HG02798 (cell line): ENCODE measurements around the gene MYOG.

Experiments used
- ATAC-seq: cut with Tn5 transposase; IDR thresholded peaks from one replicate; pipeline ENCODE4 v1.9.1; 2021; ENCODE audit warnings: mild to moderate bottlenecking; ENCODE audit not compliant: unreplicated experiment, poor library complexity

The MYOG gene

DNA sequence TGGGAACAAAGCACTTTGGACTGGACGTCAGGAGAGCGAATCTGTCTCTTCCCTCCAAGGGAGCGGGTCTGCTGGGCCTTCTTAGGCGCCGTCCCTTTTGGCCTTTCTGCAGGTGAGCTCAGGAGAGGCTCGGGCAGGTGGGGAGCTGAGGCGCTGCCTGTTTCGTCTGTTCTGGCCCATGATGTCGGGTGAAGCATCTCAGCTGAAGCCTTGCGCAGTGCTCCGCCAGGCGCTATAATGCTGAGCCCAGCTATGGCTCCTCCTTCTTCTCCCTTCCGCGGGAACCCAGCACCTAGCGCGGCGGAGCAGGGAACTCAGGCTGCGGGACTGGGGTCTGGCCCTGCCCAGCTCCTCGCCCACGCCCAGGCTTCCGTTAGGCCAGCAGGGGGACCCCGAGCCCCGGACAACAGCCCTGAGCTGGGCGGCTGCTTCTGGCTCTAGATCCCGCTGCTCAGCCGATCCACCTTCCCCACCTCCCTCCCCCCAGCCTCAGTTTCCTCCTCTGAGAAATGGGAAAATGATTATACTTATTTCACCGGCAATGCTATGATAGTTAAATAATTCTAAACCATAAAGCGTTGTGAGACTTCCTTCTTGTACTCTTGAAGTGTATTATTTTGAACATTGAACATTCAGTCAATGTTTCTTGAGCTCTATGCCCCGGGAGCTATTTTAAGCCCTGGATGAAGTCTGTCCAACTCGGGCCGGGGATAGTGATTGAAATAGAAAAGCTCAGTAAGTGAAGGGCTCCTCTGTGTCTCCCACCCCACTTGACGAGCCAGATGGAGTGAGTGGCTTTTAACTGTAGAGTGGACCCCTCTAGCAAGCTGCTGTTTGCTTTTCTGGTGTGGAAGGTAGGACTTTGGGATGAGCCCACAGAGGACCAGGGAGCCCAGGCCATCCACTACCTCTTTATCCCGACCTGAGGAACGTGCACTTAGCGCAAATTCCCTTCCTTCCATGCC, 32.1 kb upstream of the MYOG start:
- no peak for ATAC-seq

DNA sequence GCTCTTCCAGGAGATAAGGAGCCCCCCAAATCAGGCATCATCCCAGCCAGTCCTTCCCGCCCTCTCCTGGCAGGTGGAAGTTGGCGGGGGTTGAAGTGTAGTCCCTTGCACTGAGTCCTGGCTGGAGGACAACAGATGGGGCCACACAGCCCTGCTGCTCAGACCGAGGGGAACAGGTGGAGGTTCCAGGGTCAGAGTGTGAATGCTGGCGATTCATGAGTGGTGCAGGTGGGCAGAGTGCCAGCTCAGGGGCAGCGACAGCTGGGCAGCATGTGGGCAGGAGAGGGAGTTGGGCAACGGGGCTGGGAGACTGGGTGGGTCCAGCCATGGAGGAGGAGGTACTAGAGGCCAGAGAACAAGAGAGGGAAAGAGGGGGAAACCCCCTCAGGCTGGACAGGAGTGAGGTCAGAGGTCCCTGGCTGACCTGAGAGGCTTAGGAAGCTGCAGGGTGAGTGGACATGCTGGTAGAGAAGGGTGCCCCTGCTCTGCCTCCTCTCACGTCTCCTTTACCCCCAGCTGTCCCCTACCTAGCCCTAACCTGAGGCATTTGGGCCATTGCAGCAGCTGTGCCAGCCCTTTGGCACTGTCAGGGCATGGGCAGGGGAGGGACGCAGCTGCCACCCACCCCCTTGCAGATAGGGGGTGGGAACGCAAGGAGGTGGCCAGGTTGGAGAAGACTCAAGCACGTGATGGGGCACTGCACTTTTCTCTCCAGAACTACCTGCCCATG, 30.4 kb upstream of the MYOG start:
- no peak for ATAC-seq

DNA sequence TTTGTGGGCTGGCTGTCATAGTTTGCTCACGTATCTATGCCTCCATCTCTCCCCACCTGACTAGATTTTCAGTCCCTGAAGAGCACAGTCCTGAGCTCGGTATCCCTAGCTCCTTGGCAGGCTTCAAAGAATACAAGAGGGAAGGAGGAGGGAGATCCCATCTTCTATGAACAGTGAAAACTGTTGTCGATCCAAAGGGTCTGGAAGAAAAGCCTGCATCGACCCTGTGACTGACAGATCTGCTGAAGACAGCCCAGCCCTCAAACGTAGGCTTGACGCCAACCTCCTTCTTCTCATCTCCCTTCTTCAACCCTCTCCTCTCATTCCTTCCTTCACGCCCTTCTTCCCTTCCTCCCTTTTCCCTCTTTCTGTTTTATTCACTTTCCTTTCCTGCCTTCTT, 28.4 kb upstream of the MYOG start:
- no peak for ATAC-seq

DNA sequence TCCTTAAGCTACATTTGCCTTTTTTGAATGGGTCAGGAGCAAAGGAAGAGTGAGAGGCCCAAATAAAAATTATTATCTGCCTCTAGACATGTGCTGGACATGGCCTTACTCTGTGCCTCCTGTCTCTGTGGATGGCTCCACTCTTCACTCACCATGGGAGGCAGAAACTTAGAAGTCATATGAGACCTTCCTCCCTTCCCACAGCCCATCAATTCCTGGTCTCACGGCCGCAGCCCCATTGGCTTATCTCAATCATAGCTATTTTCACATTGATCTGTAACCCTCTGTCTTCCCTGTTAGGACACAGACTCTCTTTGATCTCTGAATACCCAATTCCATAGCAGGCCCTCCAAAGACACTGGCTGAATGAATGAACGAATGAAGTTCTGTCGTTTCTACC, 27.5 kb upstream of the MYOG start:
- ATAC-seq: no peak

DNA sequence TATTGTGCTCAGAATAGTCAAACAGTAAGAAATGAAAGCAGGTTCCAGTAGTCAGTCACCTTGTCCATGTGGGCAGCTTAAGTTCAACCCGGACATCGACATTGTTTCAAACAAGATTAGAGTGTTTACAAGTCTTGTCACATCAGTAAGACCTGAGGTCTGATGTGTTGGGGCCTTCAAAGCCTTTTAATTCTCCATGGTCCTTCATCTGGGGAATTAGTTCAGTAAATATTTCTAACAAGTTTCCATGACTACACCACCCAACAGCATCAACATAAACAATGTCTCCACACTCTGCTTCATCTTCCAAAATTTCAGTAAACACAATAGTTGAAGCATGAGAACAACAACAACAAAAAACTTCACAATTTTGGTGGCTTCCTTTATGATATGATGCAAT, 26.7 kb upstream of the MYOG start:
- no peak for ATAC-seq

DNA sequence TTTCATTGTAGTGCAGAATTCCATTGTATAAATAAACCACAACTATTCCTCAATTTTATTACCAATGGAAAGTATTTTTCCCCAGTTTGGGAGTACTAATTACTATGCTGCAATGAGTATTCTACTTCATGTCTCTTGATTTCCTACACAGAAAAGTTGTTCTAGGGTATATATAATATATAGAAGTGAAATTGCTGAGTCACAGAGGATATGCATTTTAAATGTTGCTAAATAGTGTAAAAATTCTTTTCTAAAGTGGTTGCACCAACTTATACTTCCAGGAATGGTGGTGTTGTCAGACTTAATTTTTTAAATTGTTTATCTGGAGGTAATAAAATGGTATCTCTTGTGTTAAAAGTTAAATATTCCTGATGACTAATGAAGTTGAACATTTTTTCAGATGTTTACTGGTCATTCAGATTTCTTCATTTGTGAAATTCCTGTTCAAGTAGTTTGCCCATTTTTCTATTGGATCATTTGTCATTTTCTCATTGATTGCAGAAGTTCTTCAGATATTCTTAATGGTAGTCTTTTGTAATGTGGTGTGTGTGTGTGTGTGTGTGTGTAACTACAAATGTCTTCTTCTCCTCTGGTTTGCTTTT, 19.1 kb upstream of the MYOG start:
- ATAC-seq: no peak

DNA sequence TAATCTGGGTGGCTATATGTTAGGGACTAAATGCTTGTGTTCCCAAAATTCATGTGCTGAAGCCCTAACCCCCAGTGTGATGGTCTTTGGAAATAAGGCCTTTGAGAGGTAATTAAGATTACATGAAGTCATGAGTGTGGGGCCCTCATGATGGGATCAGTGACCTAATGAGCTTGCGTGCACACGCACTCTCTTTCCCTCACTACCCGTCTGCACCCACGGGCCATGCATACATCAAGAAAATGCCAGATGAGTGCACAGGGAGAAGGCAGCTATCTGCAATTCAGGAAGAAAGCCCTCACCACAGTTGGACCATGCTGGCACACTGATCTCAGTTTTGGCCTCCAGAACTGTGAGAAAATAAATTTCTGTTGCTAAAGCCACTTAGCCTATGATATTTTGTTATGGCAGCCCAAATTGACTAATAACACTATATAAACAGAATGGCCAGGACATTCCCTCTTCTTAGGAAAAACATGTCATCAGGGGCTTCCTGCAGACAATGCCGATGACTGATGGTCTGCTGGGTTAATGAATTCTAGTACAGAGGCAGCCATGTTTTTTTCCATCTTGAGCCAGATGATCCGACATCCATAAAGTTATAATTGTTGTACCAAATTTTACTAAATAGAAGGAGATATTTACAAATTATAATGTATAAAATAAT, 18.1 kb upstream of the MYOG start:
- ATAC-seq: no peak

DNA sequence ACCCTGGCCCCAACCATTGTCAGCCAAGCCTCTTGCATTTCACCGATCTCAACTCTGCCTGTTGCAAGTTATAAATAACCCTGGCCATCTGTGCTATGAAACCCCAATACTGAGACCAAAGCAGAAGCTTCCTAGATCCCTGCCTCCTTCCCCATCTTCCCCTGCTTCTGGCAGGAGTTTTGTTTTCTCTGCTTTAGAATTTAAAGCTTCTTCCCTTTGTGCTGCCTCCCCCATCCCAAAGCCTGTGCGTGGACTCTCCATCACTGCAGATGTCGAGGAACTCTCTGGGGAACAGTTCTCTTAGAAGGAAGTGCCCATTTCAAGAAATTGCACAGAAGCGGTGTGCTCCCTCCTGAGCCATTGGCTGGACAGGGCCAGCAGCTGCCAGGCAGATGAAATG, 17.4 kb upstream of the MYOG start:
- no peak for ATAC-seq

DNA sequence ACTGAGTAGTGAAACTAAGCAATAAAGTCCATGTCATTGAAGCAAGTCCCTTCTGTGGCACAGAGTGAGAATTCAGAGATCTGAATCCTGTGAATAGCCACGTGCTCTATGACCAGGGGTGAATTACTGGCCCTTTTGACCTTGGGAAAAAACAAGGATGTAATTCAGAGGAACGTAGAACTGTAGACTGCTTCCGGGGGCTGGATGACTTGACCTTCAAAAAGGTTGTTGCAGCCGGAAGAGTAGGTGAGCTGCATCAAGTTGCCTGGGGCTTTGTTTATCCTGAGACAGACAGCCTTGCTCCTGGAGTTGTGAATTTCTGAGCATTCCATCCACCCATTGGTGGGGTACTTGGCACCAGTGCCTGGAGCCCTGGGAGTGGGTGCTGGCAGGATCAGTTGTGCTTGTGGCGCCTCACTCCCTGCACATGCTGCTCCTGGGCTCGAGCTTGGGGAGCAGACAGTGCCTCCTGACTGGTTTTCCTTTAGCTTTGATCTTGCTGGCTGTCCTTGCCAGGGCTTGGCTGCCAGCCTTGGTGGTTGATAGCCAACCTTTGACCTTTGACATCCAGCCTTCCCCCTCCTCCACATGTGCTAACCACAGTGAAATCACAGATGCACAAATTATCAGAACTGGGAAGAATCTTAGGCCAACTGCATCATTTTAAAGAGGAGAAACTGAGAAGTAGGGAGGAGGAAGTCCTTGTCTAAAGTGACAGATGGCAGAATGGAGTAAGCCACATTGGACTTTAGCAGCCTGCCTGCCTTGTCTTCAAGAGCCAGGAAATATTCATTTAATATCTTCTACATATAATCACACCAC, 16.2 kb upstream of the MYOG start:
- ATAC-seq: no peak

DNA sequence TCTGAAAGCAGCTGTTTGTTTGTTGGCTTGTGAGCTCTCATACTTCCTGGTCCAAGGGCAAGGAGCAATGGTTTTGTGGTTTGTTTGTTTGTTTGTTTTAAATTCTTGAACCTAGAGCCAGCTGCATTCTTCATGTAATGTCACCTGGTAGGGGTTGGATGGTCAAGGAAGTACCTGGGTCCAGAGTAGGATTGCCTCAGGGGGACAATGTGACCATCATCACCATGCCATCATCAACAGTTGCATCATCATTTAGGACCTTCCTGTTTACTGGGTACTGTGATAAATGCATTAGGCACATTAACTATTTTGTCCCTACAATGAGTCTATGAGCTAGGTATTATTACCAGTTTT, 14.7 kb upstream of the MYOG start:
- no peak for ATAC-seq

DNA sequence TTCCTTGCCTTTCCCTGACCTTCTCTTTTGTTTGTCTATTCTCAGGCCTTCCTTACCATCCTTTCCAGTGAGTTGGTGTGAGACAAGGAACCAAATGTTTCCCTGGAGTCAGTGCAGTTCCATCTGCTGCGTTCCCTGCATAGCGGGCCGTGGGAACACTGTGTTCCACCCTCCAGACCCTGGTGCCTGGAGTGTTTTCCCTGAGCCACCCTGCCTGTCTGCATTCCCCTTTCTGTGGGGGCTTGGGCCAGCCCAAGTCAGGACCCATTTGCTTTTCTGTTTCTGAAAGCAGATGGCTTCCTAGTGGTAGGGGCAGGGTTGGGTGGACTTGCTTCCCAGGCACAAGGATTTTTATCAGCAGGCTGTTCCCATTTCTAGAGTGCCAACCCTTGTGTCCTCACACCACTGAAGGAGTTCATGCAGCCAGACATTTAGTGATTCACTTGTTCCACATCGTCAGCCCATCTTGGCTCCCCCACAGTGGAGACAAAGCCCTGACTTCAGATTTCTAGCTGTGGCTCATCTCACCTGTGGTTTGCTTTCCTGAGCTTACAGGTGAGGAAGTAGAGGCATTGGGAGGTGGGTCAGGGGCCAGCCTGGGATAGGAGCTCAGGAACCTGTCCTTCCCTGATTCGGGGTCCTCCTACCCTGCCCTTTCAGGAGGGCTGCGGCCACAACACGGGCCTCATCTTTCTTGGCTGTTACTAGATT, 14.1 kb upstream of the MYOG start:
- ATAC-seq: no peak

DNA sequence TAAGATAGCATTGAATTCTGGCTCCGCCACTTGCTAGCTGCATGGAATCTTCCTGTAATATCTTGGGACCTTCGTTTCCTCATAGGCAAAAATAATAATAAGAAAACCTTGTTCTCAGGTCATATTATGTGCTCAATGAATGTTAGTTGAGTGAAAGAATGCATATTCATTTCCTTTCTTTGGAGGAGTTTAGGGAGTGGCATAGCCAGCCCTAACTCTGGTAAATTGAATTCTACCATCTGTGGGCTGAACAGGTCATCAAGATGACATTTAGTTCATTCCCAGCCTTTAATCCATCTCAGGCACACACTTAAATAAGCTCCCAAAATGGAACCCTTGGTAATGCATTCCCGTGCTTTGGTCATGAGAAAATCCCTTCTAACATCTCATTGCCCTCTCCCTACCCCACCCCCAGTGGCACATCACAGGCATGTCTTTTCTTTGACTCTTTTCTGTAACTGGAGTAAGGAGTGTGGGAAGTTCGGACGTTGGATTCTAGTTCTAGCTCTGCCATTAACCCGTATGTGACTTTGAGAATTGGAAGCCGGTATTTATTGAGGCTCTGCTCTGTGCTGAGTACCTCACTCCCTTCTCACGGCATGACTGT, 13.2 kb upstream of the MYOG start:
- ATAC-seq: no peak

DNA sequence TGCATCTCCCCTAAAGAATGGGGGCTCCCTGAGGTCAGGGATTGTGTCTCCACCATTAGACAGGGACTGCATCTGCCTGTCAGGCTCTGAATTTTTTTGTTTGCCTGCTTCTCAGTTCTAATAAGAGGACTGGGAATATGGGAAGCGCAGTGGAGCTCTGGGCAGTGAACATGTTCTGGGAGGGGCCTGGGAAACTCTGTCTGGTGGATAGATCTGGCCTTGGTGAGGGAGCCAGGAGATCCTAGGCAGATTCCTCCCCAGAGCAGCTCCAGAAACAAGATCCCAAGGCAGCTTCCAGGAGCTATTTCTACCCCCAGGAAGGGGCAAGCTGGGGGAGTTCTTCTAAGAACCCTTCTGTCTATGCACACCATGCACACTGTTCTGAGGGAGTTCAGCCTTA, 12.6 kb upstream of the MYOG start:
- ATAC-seq: no peak

DNA sequence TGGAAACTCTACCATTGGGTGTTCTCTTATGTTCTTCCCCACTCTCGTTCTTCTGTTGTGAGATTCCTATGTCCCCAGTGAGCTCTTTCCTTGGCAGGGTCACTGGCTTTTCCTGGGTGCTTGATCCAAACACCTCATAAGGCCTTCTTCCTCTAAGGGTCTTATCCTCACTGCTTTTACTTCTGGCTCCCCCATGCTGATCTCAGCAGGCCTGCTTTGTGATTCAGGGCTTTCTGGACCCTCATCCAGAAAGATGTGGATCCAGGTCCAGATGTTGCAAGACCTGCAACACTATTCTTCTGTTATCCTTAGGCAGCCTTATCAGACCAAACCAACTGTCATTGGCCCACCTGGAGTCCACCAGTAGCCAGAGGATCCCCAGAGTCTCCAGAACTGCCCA, 11.2 kb upstream of the MYOG start:
- no peak for ATAC-seq

DNA sequence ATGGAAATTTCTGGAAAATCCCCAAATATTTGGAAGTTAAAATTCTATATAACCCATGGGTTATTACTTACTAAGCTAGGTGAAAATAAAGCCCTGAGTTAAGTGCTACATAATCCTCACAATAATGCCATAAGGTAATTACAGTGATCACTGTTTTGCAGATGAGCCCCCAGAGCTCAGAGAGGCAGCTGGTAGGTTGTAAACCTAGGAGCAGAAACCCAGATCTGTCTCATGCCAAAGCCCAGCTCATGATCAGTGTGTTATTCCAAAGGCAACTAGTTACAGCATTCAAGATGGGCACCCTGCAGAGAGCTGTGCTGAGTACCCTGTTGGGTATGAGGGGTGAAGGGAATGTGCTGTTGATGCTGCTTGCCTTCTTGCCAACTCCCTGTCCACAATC, 10.8 kb upstream of the MYOG start:
- no peak for ATAC-seq

DNA sequence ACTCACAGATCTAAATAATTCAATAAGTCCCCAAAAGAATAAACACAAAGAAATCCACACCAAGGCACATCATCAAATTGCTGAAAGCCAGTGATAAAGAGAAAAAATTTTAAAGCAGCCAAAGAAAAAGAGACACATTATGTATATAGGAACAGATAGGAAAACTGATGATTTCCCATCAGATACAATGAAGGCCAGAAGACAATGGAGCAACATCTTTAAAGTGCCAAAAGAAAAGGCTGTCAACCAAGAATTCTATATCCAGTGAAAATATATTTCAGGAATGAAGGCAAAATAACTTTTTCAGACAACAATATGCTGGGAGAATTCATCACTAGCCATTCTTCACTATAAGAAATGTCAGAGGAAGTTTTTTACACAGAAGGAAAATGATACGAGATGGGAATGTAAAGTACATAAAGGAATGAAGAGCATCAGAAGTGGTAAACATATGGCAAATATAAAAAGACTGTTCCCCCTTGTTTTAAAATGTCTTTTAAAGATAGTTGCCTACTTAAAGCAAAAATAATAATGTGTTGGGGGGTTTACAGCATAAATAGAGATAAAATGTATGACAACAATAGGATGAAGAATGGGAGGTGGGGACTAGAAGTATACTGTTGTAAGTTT, 9.4 kb upstream of the MYOG start:
- no peak for ATAC-seq

DNA sequence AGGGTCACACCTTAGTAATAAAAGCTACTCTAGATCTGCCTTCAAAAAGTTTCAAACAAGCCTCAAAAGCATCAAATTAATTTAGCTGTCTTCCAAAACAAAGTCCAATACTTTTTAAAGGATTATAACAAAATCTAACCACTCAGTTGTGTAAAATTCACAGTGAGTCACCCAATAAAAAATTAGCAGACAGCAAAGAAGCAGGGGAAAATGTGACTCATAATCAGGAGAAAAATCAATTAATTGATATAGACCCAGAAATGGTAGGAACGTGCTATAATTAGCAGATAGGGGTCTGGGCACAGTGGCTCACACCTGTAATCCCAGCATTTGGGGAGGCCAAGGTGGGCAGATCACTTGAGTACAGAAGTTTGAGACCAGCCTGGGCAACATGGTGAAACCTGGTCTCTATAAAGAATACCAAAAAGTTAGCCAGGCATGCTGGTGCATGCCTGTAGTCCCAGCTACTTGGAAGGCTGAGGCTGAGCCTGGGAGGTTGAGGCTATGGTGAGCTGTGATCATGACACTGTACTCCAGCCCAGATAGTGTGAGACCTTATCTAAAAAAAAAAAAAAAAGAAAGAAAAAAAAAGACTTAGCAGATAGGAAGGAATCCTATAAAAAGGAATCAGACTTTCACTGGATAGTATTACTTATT, 8.1 kb upstream of the MYOG start:
- ATAC-seq: no peak

DNA sequence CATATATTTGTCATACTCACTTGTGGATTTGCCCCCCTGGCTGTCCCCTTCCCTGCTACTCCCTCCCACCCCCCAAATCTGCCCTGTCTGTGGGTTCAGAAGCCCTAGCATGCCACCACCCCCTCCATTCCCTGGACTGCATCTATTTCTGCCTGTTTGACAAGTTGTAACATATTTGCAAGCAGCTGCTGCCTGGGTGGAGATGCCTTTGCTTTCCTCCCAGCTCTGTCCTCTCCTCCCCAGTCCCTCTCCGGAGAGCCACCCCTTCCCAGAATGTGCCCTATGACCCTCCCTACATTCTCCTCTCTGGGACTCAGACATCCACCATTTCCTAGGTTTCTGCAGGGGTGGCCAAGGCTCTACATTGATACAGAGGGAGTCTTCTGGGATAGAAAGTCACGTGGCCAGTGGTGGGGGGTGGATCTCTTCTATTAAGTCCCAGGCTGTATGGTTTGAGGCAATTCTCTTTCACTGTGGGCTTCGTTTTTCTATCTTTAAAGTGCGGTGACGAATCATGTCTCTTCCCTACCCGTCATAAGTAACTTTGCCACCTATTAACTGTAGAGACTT, 6.0 kb upstream of the MYOG start:
- ATAC-seq: no peak
